Measurements from ENCODE around the gene ATP6V0C. TPM values are rescaled to one million over a fixed set of nuclear protein-coding genes. Genes with fewer than 3 reads are reported as not detected.

ATP6V0C gene
- total RNA-seq, 2 donors from 2014 or later, result 176 to 180 TPM

DNA sequence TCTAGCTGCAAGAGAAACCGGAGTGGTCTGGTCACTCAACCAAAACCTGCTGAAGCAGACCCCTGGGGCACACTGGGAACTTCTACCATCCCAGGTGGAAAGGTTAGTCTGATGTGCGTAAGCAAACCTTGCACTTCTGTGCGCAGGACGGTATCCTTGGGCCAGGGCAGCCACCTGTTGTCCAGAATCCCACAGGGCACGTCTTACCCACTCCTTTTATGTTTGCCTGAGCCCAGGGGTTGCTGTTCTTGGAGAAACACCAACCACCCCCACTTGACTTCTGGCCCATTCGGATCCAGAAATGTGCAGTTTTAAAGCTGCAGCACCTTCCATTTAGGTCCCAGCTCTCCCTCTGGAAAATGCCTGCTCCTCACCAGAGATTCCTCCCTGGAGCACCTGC is 20.1 kb upstream of the ATP6V0C start:
- Mint-ChIP-seq H3K4me3 (no peak overlapping the region), H3K36me3 (ENCODE audit: low read depth) (peaks cover 7% of the 10 kb centered on the region), H3K27me3 (ENCODE audit: insufficient read depth) (no peaks in the 10 kb centered on the region), H3K4me1 (no peaks in the 10 kb centered on the region), H3K27ac (no peak overlapping the region), H3K9me3 (no peaks in the 10 kb centered on the region)
- Histone ChIP-seq H3K9ac (ENCODE audit: extremely low read depth, low read length, poor library complexity, severe bottlenecking) (no peak overlapping the region), H3K27me3 (ENCODE audit: control insufficient read depth, insufficient read depth, low read length, poor library complexity, severe bottlenecking) (no peaks in the 10 kb centered on the region), H3K27ac (ENCODE audit: low read depth, low read length) (no peak overlapping the region), H3K36me3 (ENCODE audit: control insufficient read depth, insufficient read depth, low read length) (no peaks in the 10 kb centered on the region), H3K9me3 (ENCODE audit: control insufficient read depth, low read length) (no peaks in the 10 kb centered on the region), H3K4me1 (ENCODE audit: control insufficient read depth, insufficient read depth, low read length) (no peaks in the 10 kb centered on the region), H3K4me3 (ENCODE audit: low read length) (no peak overlapping the region)
- DNase-seq, result no peak
- TF ChIP-seq, protein P1, sequence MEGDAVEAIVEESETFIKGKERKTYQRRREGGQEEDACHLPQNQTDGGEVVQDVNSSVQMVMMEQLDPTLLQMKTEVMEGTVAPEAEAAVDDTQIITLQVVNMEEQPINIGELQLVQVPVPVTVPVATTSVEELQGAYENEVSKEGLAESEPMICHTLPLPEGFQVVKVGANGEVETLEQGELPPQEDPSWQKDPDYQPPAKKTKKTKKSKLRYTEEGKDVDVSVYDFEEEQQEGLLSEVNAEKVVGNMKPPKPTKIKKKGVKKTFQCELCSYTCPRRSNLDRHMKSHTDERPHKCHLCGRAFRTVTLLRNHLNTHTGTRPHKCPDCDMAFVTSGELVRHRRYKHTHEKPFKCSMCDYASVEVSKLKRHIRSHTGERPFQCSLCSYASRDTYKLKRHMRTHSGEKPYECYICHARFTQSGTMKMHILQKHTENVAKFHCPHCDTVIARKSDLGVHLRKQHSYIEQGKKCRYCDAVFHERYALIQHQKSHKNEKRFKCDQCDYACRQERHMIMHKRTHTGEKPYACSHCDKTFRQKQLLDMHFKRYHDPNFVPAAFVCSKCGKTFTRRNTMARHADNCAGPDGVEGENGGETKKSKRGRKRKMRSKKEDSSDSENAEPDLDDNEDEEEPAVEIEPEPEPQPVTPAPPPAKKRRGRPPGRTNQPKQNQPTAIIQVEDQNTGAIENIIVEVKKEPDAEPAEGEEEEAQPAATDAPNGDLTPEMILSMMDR (conservative IDR thresholded peaks at IDR 0.05), result no peak
- WGBS, 2 experiments (ENCODE audit: insufficient coverage in 1 of 2, insufficient read length in 1 of 2), result 93 to 97% methylated on average over 5 to 6 of the region's 6 CpGs

DNA sequence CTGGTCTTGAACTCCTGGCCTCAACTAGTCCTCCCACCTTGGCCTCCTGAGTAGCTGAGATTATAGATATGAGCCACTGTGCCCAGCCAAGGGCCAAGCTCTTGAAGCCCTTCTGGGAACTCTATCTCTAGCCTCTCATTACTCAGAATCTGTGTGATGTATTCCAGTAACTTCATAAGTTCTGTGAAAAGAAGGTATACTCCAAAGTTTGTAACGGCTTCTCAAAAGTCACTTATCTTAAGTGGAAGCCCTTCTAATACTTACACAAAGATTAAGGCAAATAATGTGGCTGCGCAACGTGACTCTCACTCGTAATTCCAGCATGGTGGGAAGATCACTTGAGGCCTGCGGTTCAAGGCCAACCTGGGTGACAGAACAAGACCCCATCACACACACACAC is 19.1 kb upstream of the ATP6V0C start:
- Mint-ChIP-seq H3K4me1 (no peaks in the 10 kb centered on the region), H3K36me3 (ENCODE audit: low read depth) (peaks cover 7% of the 10 kb centered on the region), H3K4me3 (no peak overlapping the region), H3K27ac (no peak overlapping the region), H3K27me3 (ENCODE audit: insufficient read depth) (no peaks in the 10 kb centered on the region), H3K9me3 (no peaks in the 10 kb centered on the region)
- no peak overlapping the region for H3K9ac ChIP-seq (ENCODE audit: extremely low read depth, low read length, poor library complexity, severe bottlenecking)
- H3K9me3 ChIP-seq (ENCODE audit: control insufficient read depth, low read length), result no peaks in the 10 kb centered on the region
- H3K27ac ChIP-seq (ENCODE audit: low read depth, low read length), result no peak overlapping the region
- DNase-seq, result no peak
- TF ChIP-seq, protein P1 (conservative IDR thresholded peaks at IDR 0.05), result no peak
- H3K4me1 ChIP-seq (ENCODE audit: control insufficient read depth, insufficient read depth, low read length), result no peaks in the 10 kb centered on the region
- 91 to 100% methylated on average over 1 to 5 of the region's 5 CpGs for WGBS, 2 experiments (ENCODE audit: insufficient coverage in 1 of 2, insufficient read length in 1 of 2)
- H3K36me3 ChIP-seq (ENCODE audit: control insufficient read depth, insufficient read depth, low read length), result no peaks in the 10 kb centered on the region
- no peak overlapping the region for H3K4me3 ChIP-seq (ENCODE audit: low read length)
- no peaks in the 10 kb centered on the region for H3K27me3 ChIP-seq (ENCODE audit: control insufficient read depth, insufficient read depth, low read length, poor library complexity, severe bottlenecking)

DNA sequence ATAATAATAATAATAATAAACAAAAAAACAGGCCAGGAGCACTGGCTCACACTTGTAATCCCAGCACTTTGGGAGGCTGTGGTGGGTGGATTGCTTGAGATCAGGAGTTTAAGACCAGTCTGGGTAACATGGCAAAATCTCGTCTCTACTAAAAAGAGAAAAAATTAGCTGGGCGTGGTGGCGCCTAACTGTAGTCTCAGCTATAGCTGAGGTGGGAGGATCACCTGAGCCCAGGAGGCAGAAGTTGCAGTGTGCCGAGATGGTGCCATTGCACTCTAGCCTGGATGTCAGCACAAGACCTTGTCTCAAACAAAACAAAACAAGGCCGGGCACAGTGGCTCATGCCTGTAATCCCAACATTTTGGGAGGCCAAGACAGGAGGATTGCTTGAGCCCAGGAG is 18.7 kb upstream of the ATP6V0C start:
- WGBS, 2 experiments (ENCODE audit: insufficient coverage in 1 of 2, insufficient read length in 1 of 2), result 92 to 93% methylated on average over 5 of the region's 5 CpGs

More for the DNA sequence above, 18.7 kb upstream of the ATP6V0C start:
- no peaks in the 10 kb centered on the region for H3K9me3 Mint-ChIP-seq
- Histone ChIP-seq H3K9me3 (ENCODE audit: control insufficient read depth, low read length) (no peaks in the 10 kb centered on the region), H3K27me3 (ENCODE audit: control insufficient read depth, insufficient read depth, low read length, poor library complexity, severe bottlenecking) (no peaks in the 10 kb centered on the region), H3K27ac (ENCODE audit: low read depth, low read length) (no peak overlapping the region), H3K4me3 (ENCODE audit: low read length) (no peak overlapping the region), H3K4me1 (ENCODE audit: control insufficient read depth, insufficient read depth, low read length) (no peaks in the 10 kb centered on the region), H3K9ac (ENCODE audit: extremely low read depth, low read length, poor library complexity, severe bottlenecking) (no peak overlapping the region), H3K36me3 (ENCODE audit: control insufficient read depth, insufficient read depth, low read length) (no peaks in the 10 kb centered on the region)
- TF ChIP-seq, protein P1 (conservative IDR thresholded peaks at IDR 0.05), result no peak
- H3K4me1 Mint-ChIP-seq, result no peaks in the 10 kb centered on the region
- H3K27ac Mint-ChIP-seq, result no peak overlapping the region
- H3K27me3 Mint-ChIP-seq (ENCODE audit: insufficient read depth), result no peaks in the 10 kb centered on the region
- no peak overlapping the region for H3K4me3 Mint-ChIP-seq
- peaks cover 7% of the 10 kb centered on the region for H3K36me3 Mint-ChIP-seq (ENCODE audit: low read depth)
- no peak for DNase-seq

All from endodermal cell (in vitro differentiated cells).